PC-9 (cell line): ENCODE measurements around the gene CRISP1.

Experiments used
- EZH2 ChIP-seq: fragments of 200-600 bp; sonication (generic); IDR thresholded peaks from 2 replicates; pipeline ENCODE4 v1.8.0; 2017; ENCODE audit warnings: antibody characterized with exemption, low read depth
- TF ChIP-seq, protein P1 (sequence below): fragments of 200-600 bp; sonication (generic); conservative IDR thresholded peaks from 2 replicates; pipeline ENCODE4 v1.6.1; 2017; ENCODE audit warnings: mixed run types, antibody characterized with exemption, mild to moderate bottlenecking, moderate library complexity

GRCh38 chr6:49805246-49805645 lies 61.1 kb downstream of the CRISP1 start:
- TF ChIP-seq, protein P1, sequence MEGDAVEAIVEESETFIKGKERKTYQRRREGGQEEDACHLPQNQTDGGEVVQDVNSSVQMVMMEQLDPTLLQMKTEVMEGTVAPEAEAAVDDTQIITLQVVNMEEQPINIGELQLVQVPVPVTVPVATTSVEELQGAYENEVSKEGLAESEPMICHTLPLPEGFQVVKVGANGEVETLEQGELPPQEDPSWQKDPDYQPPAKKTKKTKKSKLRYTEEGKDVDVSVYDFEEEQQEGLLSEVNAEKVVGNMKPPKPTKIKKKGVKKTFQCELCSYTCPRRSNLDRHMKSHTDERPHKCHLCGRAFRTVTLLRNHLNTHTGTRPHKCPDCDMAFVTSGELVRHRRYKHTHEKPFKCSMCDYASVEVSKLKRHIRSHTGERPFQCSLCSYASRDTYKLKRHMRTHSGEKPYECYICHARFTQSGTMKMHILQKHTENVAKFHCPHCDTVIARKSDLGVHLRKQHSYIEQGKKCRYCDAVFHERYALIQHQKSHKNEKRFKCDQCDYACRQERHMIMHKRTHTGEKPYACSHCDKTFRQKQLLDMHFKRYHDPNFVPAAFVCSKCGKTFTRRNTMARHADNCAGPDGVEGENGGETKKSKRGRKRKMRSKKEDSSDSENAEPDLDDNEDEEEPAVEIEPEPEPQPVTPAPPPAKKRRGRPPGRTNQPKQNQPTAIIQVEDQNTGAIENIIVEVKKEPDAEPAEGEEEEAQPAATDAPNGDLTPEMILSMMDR, result no peak
- no peak for TF ChIP-seq EZH2
